ENCODE data around the gene WRAP53. TPM values are rescaled to one million over a fixed set of nuclear protein-coding genes. Genes with fewer than 3 reads are reported as not detected.

Gene WRAP53
- total RNA-seq, 1 donor from 2014 or later, result 26.4 TPM

DNA sequence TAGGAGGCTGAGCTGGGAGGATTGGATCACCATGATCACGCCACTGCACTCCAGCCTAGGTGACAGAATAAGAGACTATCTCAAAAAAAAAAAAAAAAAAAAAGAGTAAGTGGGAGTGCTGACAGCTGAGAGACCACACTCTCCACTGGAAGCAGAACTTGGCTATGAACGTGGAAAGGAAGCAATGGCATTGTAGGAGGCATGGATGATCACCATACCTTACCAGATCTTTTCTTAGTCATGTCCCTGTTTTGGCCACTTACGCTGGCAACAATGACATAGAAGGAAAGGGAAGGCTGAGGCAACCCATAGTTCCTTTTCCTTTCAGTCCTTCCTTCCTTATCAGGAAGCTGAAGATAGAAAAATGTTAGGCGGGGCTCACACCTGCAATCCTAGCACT, 41.3 kb upstream of the WRAP53 start:
- Mint-ChIP-seq H3K4me3 (ENCODE audit: low read depth) (no peak overlapping the region), H3K27ac (no peak overlapping the region), H3K9me3 (ENCODE audit: low read depth) (no peaks in the 10 kb centered on the region), H3K27me3 (peaks cover 38% of the 10 kb centered on the region), H3K36me3 (ENCODE audit: insufficient read depth) (no peaks in the 10 kb centered on the region), H3K4me1 (ENCODE audit: low read depth) (peaks cover 11% of the 10 kb centered on the region)
- DNase-seq (ENCODE audit: low spot score, unreplicated experiment), result no peak
- TF ChIP-seq, protein P1, sequence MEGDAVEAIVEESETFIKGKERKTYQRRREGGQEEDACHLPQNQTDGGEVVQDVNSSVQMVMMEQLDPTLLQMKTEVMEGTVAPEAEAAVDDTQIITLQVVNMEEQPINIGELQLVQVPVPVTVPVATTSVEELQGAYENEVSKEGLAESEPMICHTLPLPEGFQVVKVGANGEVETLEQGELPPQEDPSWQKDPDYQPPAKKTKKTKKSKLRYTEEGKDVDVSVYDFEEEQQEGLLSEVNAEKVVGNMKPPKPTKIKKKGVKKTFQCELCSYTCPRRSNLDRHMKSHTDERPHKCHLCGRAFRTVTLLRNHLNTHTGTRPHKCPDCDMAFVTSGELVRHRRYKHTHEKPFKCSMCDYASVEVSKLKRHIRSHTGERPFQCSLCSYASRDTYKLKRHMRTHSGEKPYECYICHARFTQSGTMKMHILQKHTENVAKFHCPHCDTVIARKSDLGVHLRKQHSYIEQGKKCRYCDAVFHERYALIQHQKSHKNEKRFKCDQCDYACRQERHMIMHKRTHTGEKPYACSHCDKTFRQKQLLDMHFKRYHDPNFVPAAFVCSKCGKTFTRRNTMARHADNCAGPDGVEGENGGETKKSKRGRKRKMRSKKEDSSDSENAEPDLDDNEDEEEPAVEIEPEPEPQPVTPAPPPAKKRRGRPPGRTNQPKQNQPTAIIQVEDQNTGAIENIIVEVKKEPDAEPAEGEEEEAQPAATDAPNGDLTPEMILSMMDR (IDR thresholded peaks at IDR 0.05; ENCODE audit: unreplicated experiment), result no peak

DNA sequence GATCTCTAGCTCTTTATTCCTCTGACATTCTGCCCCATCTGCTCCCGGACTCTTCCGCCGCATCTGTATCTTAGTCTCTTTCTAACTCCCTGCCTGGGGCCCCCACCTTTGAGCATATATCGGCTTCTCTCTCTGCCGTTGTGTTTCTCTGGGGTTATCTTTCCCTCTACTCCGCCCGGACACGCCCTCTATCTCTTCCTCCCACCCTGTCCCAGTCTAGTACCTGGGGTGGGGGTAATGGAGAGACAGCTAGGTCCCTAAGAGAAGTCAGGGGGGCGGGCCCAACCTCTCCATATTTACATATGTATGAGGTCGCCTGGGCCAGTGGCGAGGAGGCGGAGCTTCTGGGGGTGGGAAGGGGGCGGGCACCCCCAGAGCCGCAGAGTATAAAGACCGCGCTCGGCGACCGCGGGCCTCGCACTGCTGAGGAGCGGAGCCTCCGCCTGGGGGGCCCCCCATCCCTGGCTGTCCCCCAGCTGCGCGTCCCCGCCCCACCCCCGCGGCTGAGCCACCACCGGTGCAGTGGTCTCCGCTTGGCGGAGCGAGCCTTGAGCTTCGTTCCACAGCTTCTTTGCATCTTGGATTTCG, 37.7 kb upstream of the WRAP53 start, which contains the start of gene ATP1B2:
ATP1B2 (plus strand) TSS at position 418 of the 588 bp plus-strand sequence. CDS start 593 bp downstream, outside the sequence.
- H3K4me3 Mint-ChIP-seq (ENCODE audit: low read depth), result peak within 1 kb of the TSS; percentile 72
- H3K27ac Mint-ChIP-seq, result peak within 1 kb of the TSS; percentile 2
- peaks cover 11% of the 10 kb centered on the region for H3K4me1 Mint-ChIP-seq (ENCODE audit: low read depth)
- peaks cover 67% of the 10 kb centered on the region for H3K27me3 Mint-ChIP-seq
- peak; percentile 41 for DNase-seq (ENCODE audit: low spot score, unreplicated experiment)
- TF ChIP-seq, protein P1 (IDR thresholded peaks at IDR 0.05; ENCODE audit: unreplicated experiment), result no peak
- H3K36me3 Mint-ChIP-seq (ENCODE audit: insufficient read depth), result no peaks in the 10 kb centered on the region
- H3K9me3 Mint-ChIP-seq (ENCODE audit: low read depth), result no peaks in the 10 kb centered on the region

- no peak overlapping the region for H3K27ac Mint-ChIP-seq
- no peak for DNase-seq (ENCODE audit: low spot score, unreplicated experiment)
- no peaks in the 10 kb centered on the region for H3K36me3 Mint-ChIP-seq (ENCODE audit: insufficient read depth)
- TF ChIP-seq, protein P1 (IDR thresholded peaks at IDR 0.05; ENCODE audit: unreplicated experiment), result no peak
- peak overlapping the region; percentile 72 for H3K4me3 Mint-ChIP-seq (ENCODE audit: low read depth)
- no peaks in the 10 kb centered on the region for H3K9me3 Mint-ChIP-seq (ENCODE audit: low read depth)
- peaks cover 66% of the 10 kb centered on the region for H3K27me3 Mint-ChIP-seq
- H3K4me1 Mint-ChIP-seq (ENCODE audit: low read depth), result peaks cover 11% of the 10 kb centered on the region
Measured at GRCh38 chr17:7651097-7651664, 37.1 kb upstream of the WRAP53 start.

DNA sequence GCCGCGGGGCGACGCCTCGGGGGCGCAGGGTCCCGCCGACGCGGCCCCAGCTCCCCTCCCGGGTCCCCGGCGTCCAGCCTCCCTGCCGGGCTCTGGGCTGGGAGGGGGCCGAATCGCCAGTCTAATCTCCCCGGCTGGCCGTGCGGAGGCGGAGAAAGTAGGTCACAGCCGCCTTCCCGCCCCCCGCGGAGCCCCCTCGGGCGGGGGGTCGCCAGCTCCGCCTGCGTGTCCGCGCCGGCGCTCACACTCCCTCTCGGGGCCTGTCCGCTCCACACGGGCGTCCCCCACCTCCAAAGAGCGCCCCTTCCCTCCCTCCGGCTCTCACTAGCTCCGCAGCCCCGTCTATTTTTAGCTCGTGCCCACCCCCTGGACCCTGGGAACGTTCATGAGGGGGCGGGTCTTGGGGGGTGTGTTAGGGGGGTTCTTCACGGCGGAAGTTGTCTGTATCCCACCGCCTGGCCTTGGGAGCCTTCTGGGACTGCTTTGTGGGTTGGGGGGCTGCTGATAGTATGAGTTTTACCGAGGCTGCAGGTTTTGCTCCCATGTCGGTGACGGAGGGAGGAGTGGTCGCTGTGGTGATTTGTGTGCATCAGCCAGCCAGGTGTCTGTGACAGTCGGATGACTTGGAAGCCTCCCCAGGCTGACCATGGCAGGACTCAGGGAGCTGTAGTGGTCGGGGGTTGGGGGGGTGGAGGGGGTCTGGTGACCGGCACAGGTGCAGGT, 36.5 kb upstream of the WRAP53 start:
- TF ChIP-seq, protein P1 (IDR thresholded peaks at IDR 0.05; ENCODE audit: unreplicated experiment), result peak; percentile 24
- Mint-ChIP-seq H3K4me1 (ENCODE audit: low read depth) (peaks cover 11% of the 10 kb centered on the region), H3K27ac (no peak overlapping the region), H3K27me3 (peaks cover 64% of the 10 kb centered on the region), H3K9me3 (ENCODE audit: low read depth) (no peaks in the 10 kb centered on the region), H3K4me3 (ENCODE audit: low read depth) (peak overlapping the region; percentile 72), H3K36me3 (ENCODE audit: insufficient read depth) (no peaks in the 10 kb centered on the region)
- DNase-seq (ENCODE audit: low spot score, unreplicated experiment), result no peak
